Calu3 (cell line): ENCODE data around the gene DENR. TPM values are rescaled to one million over a fixed set of nuclear protein-coding genes. Genes with fewer than 3 reads are reported as not detected.

Experiments
- BruUV-seq: library from RNA; stranded (reverse); fragments of 400-500 nt; replicated peaks from 2 replicates; lab custom pipeline; 2021; lab: Mats Ljungman, UMichigan
- CTCF ChIA-PET: fragments of 300-600 bp; sonication (Branson Sonifier 250); formaldehyde crosslinking; loops from one replicate; lab custom pipeline; 2022; ENCODE audit warnings: antibody characterized with exemption; lab: Charles Lee
- DNase-seq: peaks from one replicate; pipeline ENCODE4 v3.0.0; 2022
- H3K27ac Mint-ChIP-seq: one replicate; pipeline ENCODE4 v1.8.0; 2022; ENCODE audit warnings: mixed read lengths; ENCODE audit not compliant: unreplicated experiment
- H3K27me3 Mint-ChIP-seq: one replicate; pipeline ENCODE4 v1.8.0; 2022; ENCODE audit warnings: mixed read lengths; ENCODE audit not compliant: unreplicated experiment
- H3K36me3 Mint-ChIP-seq: one replicate; pipeline ENCODE4 v1.8.0; 2022; ENCODE audit warnings: mild to moderate bottlenecking, moderate library complexity, mixed read lengths; ENCODE audit not compliant: insufficient read depth, unreplicated experiment
- H3K4me1 Mint-ChIP-seq: one replicate; pipeline ENCODE4 v1.8.0; 2022; ENCODE audit warnings: mild to moderate bottlenecking, low read depth, mixed read lengths; ENCODE audit not compliant: unreplicated experiment
- H3K4me3 Mint-ChIP-seq: one replicate; pipeline ENCODE4 v1.8.0; 2022; ENCODE audit warnings: mild to moderate bottlenecking, low read depth, moderate library complexity, mixed read lengths; ENCODE audit not compliant: unreplicated experiment
- H3K9me3 Mint-ChIP-seq: one replicate; pipeline ENCODE4 v1.8.0; 2022; ENCODE audit warnings: low read depth, mixed read lengths; ENCODE audit not compliant: unreplicated experiment
- CTCF ChIP-seq: fragments of 200-600 bp; IDR thresholded peaks from one replicate; pipeline ENCODE4 v1.8.0; 2022; ENCODE audit warnings: antibody characterized with exemption; ENCODE audit not compliant: unreplicated experiment
- intact Hi-C: fragments of 100-400 bp; cut with micrococcal nuclease; formaldehyde crosslinking; loops from one replicate; pipeline ENCODE4 v1.10.0; 2022; ENCODE audit not compliant: unreplicated experiment
- total RNA-seq: library from RNA; stranded (reverse); gene quantifications from 2 replicates; pipeline ENCODE4 v1.2.3, GENCODE V29; 2022

Gene DENR
- total RNA-seq, 1 experiment from 2014 or later: 83.2 TPM

- peaks cover 28% of the 10 kb centered on the region for H3K4me1 Mint-ChIP-seq
- no TSS peak for BruUV-seq
- no peak overlapping the region for H3K27ac Mint-ChIP-seq
- TF ChIP-seq CTCF: no peak
- intact Hi-C loops: loop anchor here (5.0 kb wide), 2 partner anchors 80 to 95 kb away; no protein-coding TSS in a partner anchor
- DNase-seq: no peak
- H3K36me3 Mint-ChIP-seq: peaks cover 18% of the 10 kb centered on the region
- H3K27me3 Mint-ChIP-seq: no peaks in the 10 kb centered on the region
- CTCF ChIA-PET: interaction anchor here (1.0 kb wide), 1 partner anchor 91 kb away, joined by 3 read pairs; no protein-coding TSS in a partner anchor
- H3K9me3 Mint-ChIP-seq: no peaks in the 10 kb centered on the region
- H3K4me3 Mint-ChIP-seq: no peak overlapping the region
Observed at GRCh38 chr12:122732170-122732569, 20.5 kb upstream of the DENR start.

DNA sequence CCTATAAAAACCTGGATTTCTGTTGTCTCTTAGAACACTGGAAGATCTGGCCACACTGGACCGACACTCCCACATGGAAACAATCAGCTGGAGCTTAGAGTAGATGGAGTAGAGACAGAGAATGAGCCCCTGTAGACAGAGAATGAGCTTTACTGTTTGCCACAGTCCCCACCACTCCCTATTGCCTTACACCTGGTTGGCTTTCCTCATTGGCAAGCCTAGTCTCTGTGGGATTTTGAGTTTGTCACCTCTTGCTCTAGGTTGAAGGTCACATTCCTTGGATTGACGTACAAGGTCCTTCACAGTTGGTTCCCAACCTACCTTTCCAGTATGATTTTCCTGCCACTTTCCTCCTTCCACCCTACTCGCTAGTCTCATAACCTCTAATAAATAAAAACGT is 20.0 kb upstream of the DENR start:
- peaks cover 18% of the 10 kb centered on the region for H3K36me3 Mint-ChIP-seq
- no peaks in the 10 kb centered on the region for H3K27me3 Mint-ChIP-seq
- H3K4me3 Mint-ChIP-seq: no peak overlapping the region
- TF ChIP-seq CTCF: no peak
- H3K9me3 Mint-ChIP-seq: no peaks in the 10 kb centered on the region
- CTCF ChIA-PET: interaction anchor here (1.0 kb wide), 1 partner anchor 92 kb away, joined by 3 read pairs; no protein-coding TSS in a partner anchor
- intact Hi-C loops: loop anchor here (5.0 kb wide), 2 partner anchors 80 to 95 kb away; no protein-coding TSS in a partner anchor
- DNase-seq: no peak
- no TSS peak for BruUV-seq
- no peak overlapping the region for H3K27ac Mint-ChIP-seq
- H3K4me1 Mint-ChIP-seq: peaks cover 26% of the 10 kb centered on the region

DNA sequence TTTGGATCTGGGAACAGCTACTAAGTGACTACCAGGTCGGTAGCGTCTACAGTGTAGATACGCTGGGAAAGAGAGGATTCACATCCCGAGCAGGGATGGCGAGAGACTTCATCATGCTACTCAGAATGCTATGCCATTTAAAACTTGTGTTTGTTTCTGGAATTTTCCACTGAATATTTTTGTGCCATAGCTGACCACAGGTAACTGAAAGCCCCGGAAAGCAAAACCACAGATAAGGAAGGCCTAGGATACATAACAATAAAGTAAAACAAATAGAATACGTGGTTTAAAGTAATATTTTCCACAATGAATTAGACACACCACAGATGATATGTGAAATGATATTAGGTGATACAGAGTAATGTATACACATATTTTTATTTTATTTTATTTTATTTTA is 14.1 kb upstream of the DENR start:
- H3K9me3 Mint-ChIP-seq: no peaks in the 10 kb centered on the region
- DNase-seq: no peak

GRCh38 chr12:122740351-122740750 is 12.3 kb upstream of the DENR start:
- CTCF ChIA-PET: no interaction called here
- Mint-ChIP-seq H3K4me1 (no peaks in the 10 kb centered on the region), H3K27ac (no peak overlapping the region), H3K36me3 (no peaks in the 10 kb centered on the region), H3K27me3 (no peaks in the 10 kb centered on the region), H3K4me3 (no peak overlapping the region), H3K9me3 (no peaks in the 10 kb centered on the region)
- no TSS peak for BruUV-seq
- no peak for DNase-seq
- no peak for TF ChIP-seq CTCF
- intact Hi-C loops: no loop called here

More for the DNA sequence above, 14.1 kb upstream of the DENR start:
- Mint-ChIP-seq H3K36me3 (no peaks in the 10 kb centered on the region), H3K4me3 (no peak overlapping the region), H3K27ac (no peak overlapping the region), H3K4me1 (no peaks in the 10 kb centered on the region), H3K27me3 (no peaks in the 10 kb centered on the region)
- TF ChIP-seq CTCF: no peak
- CTCF ChIA-PET: no interaction called here
- no TSS peak for BruUV-seq
- intact Hi-C loops: no loop called here
